GM18868 (cell line): ENCODE results near the gene GGPS1.
"Not testable (repeated sequence)": the region's sequence is repeated elsewhere in the genome, so short reads cannot be mapped to it uniquely, and the experiment has no call there.

ENCODE experiments used
- ATAC-seq: cut with Tn5 transposase; IDR thresholded peaks from one replicate; pipeline ENCODE4 v1.9.1; 2021; ENCODE audit warnings: mild to moderate bottlenecking, moderate library complexity; ENCODE audit not compliant: unreplicated experiment

Gene GGPS1

DNA sequence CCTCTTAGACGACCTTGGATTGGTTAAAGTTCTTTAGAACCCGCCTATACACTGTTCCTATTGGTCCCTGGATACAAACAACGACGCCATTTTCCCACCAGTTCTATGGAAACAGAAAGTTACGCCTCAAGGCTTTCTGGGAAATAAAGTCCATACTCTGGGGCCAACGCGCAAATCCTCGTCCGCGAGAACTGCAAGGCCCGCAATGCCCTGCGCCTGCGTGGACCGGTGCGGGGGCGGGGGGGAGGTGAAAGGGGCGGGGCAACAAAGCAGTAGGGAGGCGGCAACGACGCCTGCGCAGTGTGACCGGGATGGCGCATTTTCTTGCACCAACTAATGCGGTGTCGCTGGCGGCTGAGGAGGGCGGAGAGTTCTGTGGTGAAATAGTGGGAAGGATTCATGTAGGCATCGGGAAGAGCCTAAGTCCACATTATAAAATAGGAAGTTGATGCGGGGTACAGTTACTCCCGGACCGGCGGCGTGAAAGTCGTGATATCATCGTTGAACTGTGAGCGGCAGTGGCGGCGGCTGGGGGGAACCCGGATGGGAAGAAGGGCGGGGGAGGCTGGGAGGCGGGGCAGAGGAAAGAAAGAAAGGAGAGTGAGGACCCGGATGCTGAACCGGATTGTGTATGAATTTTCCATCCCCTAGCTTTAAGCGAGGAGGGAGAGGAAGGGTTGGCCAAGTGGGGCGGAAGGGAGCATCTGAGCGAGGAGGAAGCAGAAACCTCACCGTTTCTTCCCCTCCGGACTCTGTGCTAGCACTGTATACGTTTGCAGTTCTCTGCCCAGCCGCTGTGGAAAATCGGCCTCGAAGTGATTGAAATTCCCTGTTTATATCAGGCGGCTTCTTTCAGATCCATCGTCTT is at the start of gene GGPS1:
Gene GGPS1 (plus strand): TSS at position 300 of the 868 bp plus-strand sequence. CDS start 6,695 bp downstream, outside the sequence.
- peak; percentile 60 for ATAC-seq

- no peak for ATAC-seq
Observed at GRCh38 chr1:235278915-235279292, 49.5 kb upstream of the GGPS1 start.

- ATAC-seq = no peak
Observed at GRCh38 chr1:235279694-235280093, 48.7 kb upstream of the GGPS1 start.

DNA sequence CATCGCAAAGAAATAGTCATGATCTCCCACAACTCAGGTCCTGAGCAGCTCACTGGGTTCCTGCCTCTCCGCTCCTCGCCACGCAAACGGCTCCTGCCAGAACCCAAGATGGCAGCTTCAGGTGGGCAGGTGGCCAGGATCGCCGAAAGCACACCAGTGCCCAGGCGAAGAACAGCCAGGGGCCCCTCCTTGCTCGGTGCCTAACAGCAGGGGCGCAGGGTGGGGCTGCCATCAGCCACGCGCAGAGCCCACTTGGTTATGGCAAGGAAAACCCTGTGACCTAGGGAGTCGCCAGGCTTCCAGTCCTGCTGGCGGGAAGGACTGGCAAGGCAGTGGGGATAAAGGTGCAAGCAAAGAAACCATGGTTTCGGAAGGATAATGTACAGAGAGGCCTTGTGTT is 47.9 kb upstream of the GGPS1 start:
- no peak for ATAC-seq

DNA sequence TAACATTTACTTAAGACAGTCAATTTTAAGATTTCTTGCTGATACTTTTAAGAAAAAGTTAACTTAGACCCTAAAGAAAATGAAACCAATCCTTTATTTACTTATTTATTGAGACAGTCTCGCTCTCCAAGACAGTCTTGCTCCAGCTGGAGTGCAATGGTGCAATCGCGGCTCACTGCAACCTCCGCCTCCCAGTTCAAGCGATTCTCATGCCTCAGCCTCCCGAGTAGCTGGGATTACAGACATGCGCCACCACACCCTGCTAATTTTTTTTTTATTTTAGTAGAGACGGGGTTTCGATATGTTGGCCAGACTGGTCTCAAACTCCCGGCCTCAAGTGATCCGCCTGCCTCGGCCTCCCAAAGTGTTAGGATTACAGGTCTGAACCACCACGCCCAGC is 44.7 kb upstream of the GGPS1 start:
- not testable (repeated sequence) for ATAC-seq

- no peak for ATAC-seq
Observed at GRCh38 chr1:235284231-235284769, 44.1 kb upstream of the GGPS1 start.

DNA sequence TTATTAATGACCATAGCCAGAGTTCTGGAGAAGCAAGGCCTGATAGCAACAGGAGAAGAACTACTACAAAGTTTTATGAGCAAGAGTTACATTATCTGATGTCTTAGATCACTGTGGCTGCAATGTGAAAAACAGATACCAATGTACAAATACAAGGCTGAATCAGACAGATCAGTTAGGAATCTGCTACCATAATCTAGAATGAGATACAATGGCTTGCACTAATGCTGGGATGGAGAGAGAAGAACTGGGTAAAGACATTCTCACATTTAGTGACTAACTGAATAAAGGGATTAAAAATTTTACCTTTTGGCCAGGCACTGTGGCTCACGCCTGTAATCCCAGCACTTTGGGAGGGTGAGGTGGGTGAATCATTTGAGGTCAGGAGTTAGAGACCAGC is 41.7 kb upstream of the GGPS1 start:
- no peak for ATAC-seq

DNA sequence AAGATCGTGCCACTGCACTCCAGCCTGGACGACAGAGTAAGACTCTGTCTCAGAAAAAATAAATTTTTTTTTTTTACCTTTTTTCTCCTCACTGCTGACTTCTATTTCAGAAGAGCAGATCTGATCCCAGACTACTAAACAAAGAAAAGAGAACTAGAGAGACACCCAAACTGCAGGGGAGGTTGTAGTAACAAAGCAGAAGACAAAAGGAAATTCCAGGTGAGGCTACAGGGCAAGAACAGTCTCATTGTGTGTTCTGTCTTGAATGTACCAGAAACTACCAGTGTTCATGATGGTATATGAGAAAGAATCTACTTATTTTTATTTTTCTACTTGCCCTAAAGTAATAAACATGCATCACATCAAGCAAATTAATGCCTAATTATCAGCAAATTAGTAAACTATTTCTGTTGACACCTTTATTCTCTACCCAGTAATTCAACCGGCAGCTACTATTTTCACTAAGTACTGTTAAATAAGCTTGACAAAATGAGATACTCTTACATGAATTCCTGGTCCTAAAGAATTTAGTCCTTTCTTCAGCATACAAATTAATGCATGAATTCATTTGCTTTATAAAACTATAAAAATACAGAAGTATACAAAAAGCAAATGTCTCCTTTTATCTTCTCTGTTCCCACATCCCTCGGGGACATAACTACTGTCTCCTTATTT is 41.0 kb upstream of the GGPS1 start:
- no peak for ATAC-seq

GRCh38 chr1:235289859-235290739 is 38.3 kb upstream of the GGPS1 start:
- ATAC-seq = no peak

DNA sequence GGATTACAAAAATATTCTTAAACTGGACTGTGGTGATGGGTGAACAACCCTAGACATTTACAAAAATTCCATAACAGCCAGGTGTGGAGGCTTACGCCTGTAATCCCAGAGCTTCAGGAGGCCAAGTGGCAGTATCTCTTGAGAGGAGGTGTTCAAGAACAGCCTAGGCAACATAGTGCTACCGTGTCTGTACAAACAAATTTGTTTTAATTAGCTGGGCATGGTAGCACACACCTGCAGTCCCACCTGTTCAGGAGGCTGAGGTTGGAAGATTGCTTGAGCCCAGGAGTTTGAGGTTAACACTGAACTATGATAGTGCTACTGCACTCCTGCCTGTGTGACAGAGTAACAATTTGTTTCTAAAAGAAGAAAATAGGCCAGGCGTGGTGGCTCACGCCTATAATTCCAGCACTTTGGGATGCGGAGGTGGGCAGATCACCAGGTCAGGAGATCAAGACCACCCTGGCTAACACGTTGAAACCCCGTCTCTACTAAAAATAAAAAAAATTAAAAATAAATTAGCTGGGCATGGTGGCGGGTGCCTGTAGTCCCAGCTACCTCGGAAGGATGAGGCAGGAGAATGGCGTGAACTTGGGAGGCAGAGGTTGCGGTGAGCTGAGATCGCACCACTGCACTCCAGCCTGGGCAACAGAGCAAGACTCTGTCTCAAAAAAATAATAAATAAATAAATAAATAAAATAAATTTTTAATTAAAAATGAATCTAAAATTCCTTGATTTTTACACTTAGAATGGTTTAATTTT is 37.4 kb upstream of the GGPS1 start:
- ATAC-seq = no peak

DNA sequence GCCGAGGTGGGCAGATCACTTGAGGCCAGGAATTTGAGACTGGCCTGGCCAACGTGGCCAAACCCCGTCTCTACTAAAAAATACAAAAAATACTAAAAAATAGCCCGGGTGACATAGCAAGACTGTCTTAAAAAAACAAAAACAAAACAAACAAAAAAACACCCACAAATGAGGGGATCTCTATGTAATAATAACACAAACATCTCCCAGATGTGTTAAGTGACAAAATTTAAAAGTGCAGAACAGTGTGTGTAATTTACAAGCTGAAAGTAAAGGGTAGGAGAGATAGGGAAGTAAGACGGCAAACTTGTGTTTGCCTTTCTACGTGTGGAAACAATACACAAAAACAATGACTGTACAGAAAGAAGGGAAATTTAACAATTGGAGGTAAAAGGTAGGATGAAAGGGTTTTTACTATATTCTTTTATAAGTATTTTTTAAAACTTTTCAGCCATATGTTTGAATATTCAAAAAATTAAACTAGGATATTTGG is 36.7 kb upstream of the GGPS1 start:
- no peak for ATAC-seq

DNA sequence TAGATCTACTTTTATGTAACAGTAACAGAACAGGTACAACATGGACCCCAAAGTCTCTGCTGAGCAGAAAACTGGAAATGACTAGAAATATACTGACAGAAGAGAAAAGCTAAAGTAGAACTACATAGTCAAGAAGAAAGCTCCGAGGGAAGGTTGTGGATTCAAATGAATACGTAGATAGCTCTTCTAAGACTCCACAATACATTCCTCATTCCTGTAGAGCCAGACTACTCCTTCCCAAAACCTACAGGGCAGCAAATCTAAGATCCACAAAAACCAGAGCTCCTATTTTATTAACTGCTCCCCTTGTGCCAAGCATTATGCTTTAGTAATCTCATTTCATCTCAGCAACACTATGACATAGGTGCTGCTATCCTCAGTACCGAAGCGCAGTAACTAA is 35.6 kb upstream of the GGPS1 start:
- ATAC-seq = no peak

DNA sequence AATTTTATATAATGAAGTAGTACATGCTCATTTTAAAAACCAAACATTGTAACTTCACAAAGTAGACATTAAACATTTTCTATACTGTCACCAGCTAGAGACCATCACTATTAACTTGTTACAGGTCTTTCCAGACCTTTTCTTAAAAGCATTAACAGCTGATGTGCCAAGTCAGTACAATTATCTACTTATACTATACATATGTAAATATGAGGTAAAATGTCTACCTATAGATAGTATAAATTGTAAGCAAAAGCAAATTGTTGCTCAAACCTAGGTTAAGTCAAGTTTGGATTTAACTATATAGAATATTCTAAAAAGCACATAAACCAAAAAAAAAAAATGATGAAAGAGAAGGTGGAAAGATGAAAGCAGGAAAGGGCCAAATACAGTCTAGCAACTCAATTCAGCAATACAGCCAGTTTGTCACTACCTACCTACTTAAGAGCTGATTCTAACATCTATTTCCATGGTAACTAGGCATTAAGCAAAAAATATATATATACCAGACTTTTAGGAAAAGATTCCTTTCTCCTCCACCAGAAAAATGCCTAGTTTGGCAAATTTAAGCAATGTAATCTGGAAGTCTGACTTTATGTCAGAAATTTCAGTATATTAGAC is 34.9 kb upstream of the GGPS1 start:
- no peak for ATAC-seq

GRCh38 chr1:235295902-235296350 is 32.4 kb upstream of the GGPS1 start:
- ATAC-seq = no peak

DNA sequence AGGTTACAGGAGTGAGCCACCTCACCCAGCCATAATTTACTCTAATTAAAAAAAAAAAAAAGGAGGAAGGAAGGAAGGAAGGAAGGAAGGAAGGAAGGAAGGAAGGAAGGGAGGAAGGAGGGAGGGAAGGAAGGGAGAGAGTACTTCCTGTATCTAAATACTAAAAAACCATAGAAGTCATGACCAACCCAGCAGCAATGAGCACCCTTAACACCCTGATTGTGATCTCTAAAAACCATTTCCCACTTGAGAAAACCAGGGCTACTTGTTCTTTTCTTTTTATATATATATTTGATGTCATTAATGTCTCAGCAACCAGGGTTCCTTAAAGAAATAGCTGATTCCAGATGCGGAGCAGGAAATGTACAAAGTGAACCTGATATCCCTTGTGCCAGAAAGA is 31.6 kb upstream of the GGPS1 start:
- no peak for ATAC-seq

DNA sequence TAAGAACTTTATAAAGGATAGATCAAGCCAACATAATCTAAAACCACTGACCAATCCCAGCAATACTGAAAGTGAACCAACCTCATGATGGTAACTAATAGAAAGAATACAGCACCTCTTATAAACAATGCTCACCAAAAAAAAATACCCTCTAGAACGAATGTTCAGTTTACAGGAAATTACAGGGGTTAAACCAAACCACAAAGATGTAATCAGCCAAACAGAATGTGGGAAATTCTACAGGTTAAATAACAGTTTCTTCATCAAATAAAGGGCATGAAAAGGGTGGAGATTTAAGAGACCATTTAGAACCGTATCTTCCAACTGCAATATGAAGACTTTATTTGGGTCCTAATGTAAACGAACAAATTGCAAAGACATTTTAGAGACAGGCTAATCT is 30.8 kb upstream of the GGPS1 start:
- ATAC-seq = peak; percentile 70

GRCh38 chr1:235298758-235299157 is 29.6 kb upstream of the GGPS1 start:
- no peak for ATAC-seq

DNA sequence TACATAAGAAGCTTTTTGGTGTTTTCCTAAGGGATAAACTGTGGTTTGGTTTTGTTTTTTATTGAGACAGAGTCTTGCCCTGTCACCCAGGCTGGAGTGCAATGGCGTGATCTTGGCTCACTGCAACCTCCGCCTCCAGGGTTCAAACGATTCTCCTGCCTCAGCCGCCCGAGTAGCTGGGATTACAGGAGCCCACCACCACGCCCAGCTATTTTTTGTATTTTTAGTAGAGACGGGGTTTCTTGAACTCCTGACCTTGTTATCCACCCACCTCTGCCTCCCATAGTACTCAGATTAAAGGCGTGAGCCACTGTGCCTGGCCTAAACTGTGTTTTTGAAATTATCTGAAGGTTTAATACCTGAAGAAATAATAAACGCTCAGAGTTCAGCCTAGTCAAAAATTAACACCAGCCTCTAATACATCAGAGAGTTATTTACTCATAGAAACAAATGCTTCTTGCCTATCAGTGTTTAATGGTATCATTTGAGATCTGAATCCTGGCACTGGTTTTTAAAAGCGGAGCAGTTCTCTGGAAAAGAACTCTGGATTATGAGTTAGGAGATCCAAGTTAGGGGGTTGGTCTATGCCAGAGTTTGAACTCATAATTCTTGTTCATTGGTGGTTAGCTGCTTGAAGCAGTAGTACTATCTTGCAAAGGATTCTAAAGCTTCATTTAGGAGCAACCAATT is 29.1 kb upstream of the GGPS1 start:
- ATAC-seq = no peak

GRCh38 chr1:235302143-235302542 is 26.2 kb upstream of the GGPS1 start:
- ATAC-seq = no peak
